Cardiac fibroblast (primary cell): ENCODE measurements around the gene CKLF.

Source experiments
- DNase-seq, 2 donors: peaks; one replicate each; pipeline versions ENCODE4 v3.0.0 to v3.0.0-alpha.2; 2010; ENCODE audit warnings: low read depth in 2 of 2
- H3K4me3 ChIP-seq, 2 donors: replicated peaks in 1 of 2; 1 replicate in 1 of 2; 2 replicates in 1 of 2; pipeline ENCODE4 v1.5.1; 2011; ENCODE audit warnings: low read depth in 2 of 2, low read length in 2 of 2, mild to moderate bottlenecking in 2 of 2, moderate library complexity in 1 of 2
- CTCF ChIP-seq: IDR thresholded peaks from one replicate; pipeline ENCODE4 v1.5.1; 2011; ENCODE audit warnings: low read depth, mild to moderate bottlenecking, low read length, inconsistent platforms

The CKLF gene

GRCh38 chr16:66515596-66516508, 36.5 kb upstream of the CKLF start:
- peak; percentile 66 to 88 for DNase-seq
- H3K4me3 ChIP-seq, result no peak overlapping the region
- peak; percentile 63 for TF ChIP-seq CTCF

GRCh38 chr16:66516509-66516807, 35.9 kb upstream of the CKLF start:
- no peak for TF ChIP-seq CTCF
- H3K4me3 ChIP-seq, result peak overlapping the region in 1 of 2 donors; percentile 10
- DNase-seq, result no peak

- TF ChIP-seq CTCF, result no peak
- peak; percentile 99 for DNase-seq
- peak overlapping the region in 1 of 2 donors; percentile 24 for H3K4me3 ChIP-seq
These were observed 35.4 kb upstream of the CKLF start for GRCh38 chr16:66516808-66517585.

GRCh38 chr16:66517586-66518263, 34.7 kb upstream of the CKLF start:
- no peak for DNase-seq
- H3K4me3 ChIP-seq, result no peak overlapping the region
- no peak for TF ChIP-seq CTCF

GRCh38 chr16:66519482-66520373, 32.6 kb upstream of the CKLF start:
- H3K4me3 ChIP-seq, result no peak overlapping the region
- DNase-seq, result no peak

More at GRCh38 chr16:66519482-66520373, 32.6 kb upstream of the CKLF start:
- TF ChIP-seq CTCF, result no peak
